C4-2B (cell line): ENCODE measurements around the gene SLC25A39.
"Not testable (repeated sequence)": the region's sequence is repeated elsewhere in the genome, so short reads cannot be mapped to it uniquely, and the experiment has no call there.

Source experiments
- H3K27ac ChIP-seq: fragments of 450-650 bp; 2 replicates; pipeline ENCODE4 v1.5.1; 2017
- ZFX ChIP-seq: fragments of 450-650 bp; IDR thresholded peaks from 2 replicates; pipeline ENCODE4 v1.6.1; 2017
- TF ChIP-seq, protein P1 (sequence below): fragments of 450-650 bp; conservative IDR thresholded peaks from 2 replicates; pipeline ENCODE4 v1.5.1; 2017; ENCODE audit warnings: mild to moderate bottlenecking

SLC25A39 gene

GRCh38 chr17:44324571-44325275, at the start of gene SLC25A39:
Gene SLC25A39, minus strand, starts transcription at chr17:44324823. Its CDS starts 1,261 bp downstream, at chr17:44323562.
- TF ChIP-seq ZFX = peak; percentile 80
- TF ChIP-seq, protein P1, sequence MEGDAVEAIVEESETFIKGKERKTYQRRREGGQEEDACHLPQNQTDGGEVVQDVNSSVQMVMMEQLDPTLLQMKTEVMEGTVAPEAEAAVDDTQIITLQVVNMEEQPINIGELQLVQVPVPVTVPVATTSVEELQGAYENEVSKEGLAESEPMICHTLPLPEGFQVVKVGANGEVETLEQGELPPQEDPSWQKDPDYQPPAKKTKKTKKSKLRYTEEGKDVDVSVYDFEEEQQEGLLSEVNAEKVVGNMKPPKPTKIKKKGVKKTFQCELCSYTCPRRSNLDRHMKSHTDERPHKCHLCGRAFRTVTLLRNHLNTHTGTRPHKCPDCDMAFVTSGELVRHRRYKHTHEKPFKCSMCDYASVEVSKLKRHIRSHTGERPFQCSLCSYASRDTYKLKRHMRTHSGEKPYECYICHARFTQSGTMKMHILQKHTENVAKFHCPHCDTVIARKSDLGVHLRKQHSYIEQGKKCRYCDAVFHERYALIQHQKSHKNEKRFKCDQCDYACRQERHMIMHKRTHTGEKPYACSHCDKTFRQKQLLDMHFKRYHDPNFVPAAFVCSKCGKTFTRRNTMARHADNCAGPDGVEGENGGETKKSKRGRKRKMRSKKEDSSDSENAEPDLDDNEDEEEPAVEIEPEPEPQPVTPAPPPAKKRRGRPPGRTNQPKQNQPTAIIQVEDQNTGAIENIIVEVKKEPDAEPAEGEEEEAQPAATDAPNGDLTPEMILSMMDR = no peak

DNA sequence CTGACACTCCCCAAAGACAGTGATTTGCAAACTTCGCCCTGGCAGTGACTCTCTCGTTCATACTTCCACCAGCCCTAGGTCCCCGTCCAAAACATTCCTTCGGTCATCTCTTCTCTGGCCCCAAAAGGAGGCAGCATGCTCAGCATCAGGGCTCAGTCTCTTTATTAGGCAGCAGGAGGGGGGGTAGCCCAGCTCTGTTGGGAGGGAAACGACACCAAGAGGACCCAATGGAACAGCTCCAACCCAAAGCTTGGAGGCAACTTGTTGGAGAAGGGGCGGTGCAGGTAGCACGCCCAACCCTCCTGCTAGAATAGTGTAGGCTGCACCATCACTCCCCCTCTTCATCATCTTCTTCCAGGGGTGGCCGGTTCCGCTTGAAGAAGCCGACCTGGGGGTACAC, 47.4 kb upstream of the SLC25A39 start:
- no peak overlapping the region for H3K27ac ChIP-seq
- TF ChIP-seq ZFX = no peak
- TF ChIP-seq, protein P1 = no peak

More at GRCh38 chr17:44324571-44325275, at the start of gene SLC25A39:
- peak within 1 kb of the TSS; percentile 97 for H3K27ac ChIP-seq

DNA sequence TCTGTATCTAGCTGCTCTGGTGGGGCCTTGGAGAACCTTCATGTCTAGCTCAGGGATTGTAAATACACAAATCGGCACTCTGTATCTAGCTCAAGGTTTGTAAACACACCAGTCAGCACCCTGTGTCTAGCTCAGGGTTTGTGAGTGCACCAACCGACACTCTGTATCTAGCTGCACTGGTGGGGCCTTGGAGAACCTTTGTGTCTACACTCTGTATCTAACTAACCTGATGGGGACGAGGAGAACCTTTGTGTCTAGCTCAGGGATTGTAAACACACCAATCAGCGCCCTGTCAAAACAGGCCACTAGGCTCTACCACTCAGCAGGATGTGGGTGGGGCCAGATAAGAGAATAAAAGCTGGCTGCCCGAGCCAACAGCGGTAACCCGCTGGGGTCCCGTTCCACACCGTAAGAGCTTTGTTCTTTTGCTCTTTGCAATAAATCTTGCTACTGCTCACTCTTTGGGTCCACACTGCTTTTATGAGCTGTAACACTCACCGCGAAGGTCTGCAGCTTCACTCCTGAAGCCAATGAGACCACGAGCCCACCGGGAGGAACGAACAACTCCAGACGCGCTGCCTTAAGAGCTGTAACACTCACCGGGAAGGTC, 44.9 kb upstream of the SLC25A39 start:
- not testable (repeated sequence) for H3K27ac ChIP-seq

DNA sequence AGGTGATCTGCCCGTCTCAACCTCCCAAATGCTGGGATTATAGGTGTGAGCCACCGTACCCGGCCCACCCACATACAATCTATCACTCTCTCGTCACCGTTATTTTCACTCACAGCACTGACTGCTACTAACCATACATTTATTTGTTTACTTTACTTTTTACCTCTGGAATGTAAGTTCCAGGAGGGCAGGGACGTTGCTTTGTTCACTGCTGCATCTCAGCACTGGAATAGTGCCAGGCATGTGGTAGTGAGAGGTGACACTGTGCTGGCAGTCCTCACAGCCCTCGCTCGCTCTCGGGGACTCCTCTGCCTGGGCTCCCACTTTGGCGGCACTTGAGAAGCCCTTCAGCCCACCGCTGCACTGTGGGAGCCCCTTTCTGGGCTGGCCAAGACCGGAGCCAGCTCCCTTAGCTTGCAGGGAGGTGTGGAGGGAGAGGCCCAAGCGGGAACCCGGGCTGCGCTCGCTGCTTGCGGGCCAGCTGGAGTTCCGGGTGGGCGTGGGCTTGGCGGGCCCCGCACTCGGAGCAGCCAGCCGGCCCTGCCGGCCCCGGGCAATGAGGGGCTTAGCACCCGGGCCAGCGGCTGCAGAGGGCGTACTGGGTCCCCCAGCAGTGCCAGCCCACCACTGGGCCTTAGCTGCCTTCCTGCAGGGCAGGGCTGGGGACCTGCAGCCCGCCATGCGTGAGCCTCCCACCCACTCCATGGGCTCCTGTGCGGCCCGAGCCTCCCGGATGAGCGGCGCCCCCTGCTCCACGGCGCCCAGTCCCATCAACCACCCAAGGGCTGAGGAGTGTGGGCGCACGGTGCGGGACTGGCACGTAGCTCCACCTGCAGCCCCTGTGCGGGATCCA, 44.0 kb upstream of the SLC25A39 start:
- H3K27ac ChIP-seq = not testable (repeated sequence)

DNA sequence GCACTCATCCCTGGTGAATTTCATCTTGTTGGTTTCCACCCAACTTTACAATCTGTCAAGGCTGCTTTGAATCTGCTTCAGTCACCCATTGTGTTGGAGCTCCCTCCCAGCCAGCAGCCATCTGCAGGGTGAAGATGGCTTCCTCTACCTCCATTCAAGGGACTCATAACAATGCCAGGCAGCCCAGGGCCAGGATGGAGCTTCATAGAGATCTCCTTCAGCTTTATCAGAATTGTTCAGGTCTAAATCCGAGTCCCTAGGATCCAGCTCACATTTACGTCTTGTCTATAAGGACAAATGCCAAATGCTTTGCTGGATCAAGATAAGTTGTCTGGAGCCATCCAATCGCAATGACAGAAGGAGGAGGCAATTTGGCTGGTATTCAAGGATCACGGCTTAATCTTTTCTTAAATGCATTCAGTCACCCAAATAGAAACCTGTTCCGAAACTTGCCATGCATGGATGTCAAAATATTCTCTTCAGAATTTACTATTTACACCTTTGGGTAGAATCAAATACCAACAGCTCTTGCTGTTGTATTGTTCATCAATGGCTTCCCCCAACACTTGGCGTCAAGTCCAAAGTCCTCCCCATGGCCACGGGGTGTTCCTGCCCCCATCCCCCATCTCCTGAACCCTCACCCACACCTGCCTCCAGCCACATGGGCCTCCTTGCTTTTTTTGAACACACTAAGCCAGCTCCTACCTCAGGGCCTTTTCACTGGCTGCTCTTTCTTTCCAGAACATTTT, 42.8 kb upstream of the SLC25A39 start:
- no peak overlapping the region for H3K27ac ChIP-seq
- TF ChIP-seq ZFX = no peak
- TF ChIP-seq, protein P1 = no peak

DNA sequence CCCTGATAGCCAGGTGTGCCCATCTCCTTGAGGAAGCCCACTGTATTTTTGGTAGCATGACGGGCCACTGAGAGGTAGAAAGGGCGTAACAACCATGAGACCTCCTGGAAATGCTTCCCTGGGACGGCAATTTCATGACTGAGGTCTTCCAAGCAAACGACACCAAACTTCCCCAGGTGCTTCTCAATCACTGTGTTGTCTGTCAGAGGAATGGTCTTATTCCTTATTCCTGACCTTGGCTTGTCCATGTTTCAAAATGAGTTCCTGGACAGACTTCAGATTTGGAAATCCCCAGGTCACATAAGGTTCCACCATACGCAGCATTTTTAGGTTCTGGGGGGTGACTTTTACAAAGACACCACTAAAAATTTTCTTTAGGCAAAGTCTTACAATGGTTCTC, 40.4 kb upstream of the SLC25A39 start:
- not testable (repeated sequence) for H3K27ac ChIP-seq

DNA sequence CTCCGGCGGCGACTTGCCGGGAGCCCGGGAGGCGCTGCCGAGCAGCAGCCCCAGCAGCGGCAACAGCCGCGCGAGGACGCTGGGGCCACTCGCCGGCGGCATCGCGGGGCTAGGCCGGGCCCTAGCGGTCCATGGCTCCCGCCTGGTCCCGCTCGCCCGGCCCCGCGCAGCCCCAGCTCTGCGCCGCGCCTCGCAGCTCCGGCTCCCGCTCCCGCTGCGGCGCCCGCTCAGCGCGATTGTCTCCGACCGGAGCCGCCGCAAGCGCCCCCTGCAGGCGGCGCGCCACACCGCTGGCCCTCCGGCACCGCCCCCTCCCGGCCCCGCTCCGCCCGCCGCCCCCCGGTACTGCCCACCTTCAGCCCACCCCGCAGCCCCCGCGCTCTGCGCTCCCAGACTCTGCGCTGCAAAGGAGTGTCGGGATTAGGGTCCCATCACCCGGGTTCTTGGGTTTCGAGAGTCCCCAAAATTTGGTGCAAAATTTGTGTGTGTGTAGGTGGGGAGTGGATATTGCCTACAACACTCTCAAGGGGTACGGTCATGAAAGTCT, 39.1 kb upstream of the SLC25A39 start, which contains the start of gene FAM171A2:
Gene FAM171A2, minus strand, starts transcription at position 241 of the 547 bp plus-strand sequence. Its CDS starts 139 bp downstream, at position 102.
- peak within 1 kb of the TSS; percentile 45 for H3K27ac ChIP-seq
- TF ChIP-seq, protein P1 = peak; percentile 85
- no peak for TF ChIP-seq ZFX

DNA sequence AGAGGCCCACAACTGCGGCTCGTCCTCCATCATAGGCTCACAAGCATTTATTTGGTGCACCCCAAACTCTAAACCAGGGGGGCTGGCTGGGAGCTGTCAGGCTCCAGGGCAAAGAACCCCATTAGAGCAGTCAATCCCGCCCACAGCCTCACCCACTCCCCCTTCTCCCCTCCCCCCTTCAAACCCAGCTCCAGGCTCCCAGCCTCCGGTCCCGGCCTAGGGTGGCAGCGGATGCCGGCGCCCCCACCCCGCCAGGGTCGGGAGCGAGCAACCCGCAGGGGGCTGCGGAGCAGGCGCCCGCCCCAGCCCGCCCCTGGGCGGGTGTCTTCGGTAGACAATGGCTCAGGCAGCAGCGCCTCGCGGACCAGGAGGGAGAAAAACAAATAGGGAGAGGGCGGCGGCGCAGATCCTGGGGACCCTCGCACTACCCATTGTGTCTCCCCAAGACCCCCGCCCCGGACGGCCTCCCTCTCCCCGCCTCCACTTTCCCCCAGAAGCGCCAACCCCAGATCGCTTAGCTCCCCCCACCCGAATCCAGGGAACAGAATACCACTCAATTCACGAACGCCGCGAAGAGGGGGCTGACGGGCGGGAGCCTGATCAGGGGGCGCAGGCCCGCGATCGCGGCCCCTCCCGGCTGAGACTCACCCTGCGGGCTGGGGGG, 38.5 kb upstream of the SLC25A39 start:
- no peak for TF ChIP-seq ZFX
- TF ChIP-seq, protein P1 = no peak
- peak overlapping the region; percentile 45 for H3K27ac ChIP-seq
